ENCODE measurements around the gene EPN2. TPM values are rescaled to one million over a fixed set of nuclear protein-coding genes. Genes with fewer than 3 reads are reported as not detected.

Gene EPN2
- total RNA-seq, 2 experiments from 2014 or later: 20.1 to 20.4 TPM

DNA sequence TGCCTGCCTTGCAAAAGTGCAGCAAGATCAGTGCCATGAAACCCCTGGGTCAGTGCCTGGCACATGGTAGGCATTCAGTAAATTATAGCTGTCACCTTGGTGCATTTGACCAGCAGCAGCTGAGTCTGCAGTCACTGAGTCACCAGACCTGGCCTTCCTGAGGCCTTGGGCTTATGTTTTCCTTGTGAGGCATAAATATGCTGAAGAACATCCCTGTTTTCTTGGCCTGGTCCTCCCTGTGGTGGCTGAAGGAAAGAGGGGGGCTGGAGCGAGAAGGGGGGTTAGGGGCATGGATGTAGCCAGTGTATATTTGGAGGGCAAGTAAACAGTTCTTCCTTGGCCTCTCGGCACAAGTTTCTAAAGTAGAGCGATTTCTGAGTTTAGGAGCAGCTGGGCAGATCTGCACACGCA lies 26.5 kb downstream of the EPN2 start:
- CTCF ChIA-PET (ENCODE audit: unreplicated experiment): no interaction called here
- no peak overlapping the region for H3K4me3 ChIP-seq (ENCODE audit: low read depth, low read length, poor library complexity, severe bottlenecking)
- no peaks in the 10 kb centered on the region for H3K79me2 ChIP-seq (ENCODE audit: insufficient read depth, low read depth, low read length)

DNA sequence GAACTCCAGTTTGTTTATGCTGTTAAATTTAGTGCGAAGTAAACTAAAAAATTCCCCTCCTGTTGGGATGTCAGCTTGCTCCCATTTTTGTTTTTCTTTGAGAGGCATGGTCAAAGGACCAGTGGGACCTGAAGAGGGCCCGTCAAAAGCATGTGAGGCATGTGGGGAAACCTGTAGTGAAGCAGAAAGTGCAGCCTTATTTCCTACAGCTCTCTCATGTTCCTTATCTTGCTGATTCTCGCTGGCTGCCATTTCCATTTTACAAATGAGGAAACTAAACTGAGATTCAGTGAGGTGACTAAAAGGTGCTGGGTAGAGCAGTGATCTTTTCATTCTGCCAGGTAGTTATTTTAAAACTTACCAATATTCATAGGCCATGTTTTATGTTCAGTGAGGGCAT lies 27.1 kb downstream of the EPN2 start:
- no peaks in the 10 kb centered on the region for H3K9me3 ChIP-seq (ENCODE audit: low read length)
- H3K4me3 ChIP-seq (ENCODE audit: low read depth, low read length, poor library complexity, severe bottlenecking): no peak overlapping the region
- no peaks in the 10 kb centered on the region for H3K9me2 ChIP-seq (ENCODE audit: insufficient read depth, low read length)
- BruUV-seq (replicated peaks): no TSS peak
- no peaks in the 10 kb centered on the region for H3K79me2 ChIP-seq (ENCODE audit: insufficient read depth, low read depth, low read length)
- H3K36me3 ChIP-seq (ENCODE audit: insufficient read depth, low read length): no peaks in the 10 kb centered on the region
- intact Hi-C loops (cut with micrococcal nuclease; ENCODE audit: unreplicated experiment): no loop called here
- no peak overlapping the region for H3K4me2 ChIP-seq (ENCODE audit: low read length)
- DNase-seq (ENCODE audit: low spot score): no peak
- H3K4me1 ChIP-seq (ENCODE audit: insufficient read depth, low read length, poor library complexity, severe bottlenecking): peaks cover 5% of the 10 kb centered on the region
- no peak for TF ChIP-seq EZH2phosphoT487 (IDR thresholded peaks at IDR 0.05; ENCODE audit: borderline replicate concordance, low read depth, low read length)
- TF ChIP-seq, protein P1, sequence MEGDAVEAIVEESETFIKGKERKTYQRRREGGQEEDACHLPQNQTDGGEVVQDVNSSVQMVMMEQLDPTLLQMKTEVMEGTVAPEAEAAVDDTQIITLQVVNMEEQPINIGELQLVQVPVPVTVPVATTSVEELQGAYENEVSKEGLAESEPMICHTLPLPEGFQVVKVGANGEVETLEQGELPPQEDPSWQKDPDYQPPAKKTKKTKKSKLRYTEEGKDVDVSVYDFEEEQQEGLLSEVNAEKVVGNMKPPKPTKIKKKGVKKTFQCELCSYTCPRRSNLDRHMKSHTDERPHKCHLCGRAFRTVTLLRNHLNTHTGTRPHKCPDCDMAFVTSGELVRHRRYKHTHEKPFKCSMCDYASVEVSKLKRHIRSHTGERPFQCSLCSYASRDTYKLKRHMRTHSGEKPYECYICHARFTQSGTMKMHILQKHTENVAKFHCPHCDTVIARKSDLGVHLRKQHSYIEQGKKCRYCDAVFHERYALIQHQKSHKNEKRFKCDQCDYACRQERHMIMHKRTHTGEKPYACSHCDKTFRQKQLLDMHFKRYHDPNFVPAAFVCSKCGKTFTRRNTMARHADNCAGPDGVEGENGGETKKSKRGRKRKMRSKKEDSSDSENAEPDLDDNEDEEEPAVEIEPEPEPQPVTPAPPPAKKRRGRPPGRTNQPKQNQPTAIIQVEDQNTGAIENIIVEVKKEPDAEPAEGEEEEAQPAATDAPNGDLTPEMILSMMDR (conservative IDR thresholded peaks at IDR 0.05; ENCODE audit: low read length): no peak
- no peaks in the 10 kb centered on the region for H4K20me1 ChIP-seq (ENCODE audit: insufficient read depth, low read length)
- ChIA-PET CTCF (ENCODE audit: unreplicated experiment) (no interaction called here), POLR2A (interaction anchor here (1.3 to 1.8 kb wide), 2 partner anchors 15 to 16 kb away, joined by 3 to 4 read pairs; no protein-coding TSS in a partner anchor)
- H3K27ac ChIP-seq (ENCODE audit: low read depth, low read length, poor library complexity, severe bottlenecking): no peak overlapping the region
- H2AFZ ChIP-seq (ENCODE audit: low read length): no peak overlapping the region

More for the DNA sequence above, 26.5 kb downstream of the EPN2 start:
- H4K20me1 ChIP-seq (ENCODE audit: insufficient read depth, low read length): no peaks in the 10 kb centered on the region
- H3K27ac ChIP-seq (ENCODE audit: low read depth, low read length, poor library complexity, severe bottlenecking): no peak overlapping the region
- BruUV-seq (replicated peaks): no TSS peak
- no peak overlapping the region for H3K4me2 ChIP-seq (ENCODE audit: low read length)
- TF ChIP-seq, protein P1 (conservative IDR thresholded peaks at IDR 0.05; ENCODE audit: low read length): no peak
- TF ChIP-seq EZH2phosphoT487 (IDR thresholded peaks at IDR 0.05; ENCODE audit: borderline replicate concordance, low read depth, low read length): no peak
- no peaks in the 10 kb centered on the region for H3K9me2 ChIP-seq (ENCODE audit: insufficient read depth, low read length)
- POLR2A ChIA-PET: no interaction called here
- H2AFZ ChIP-seq (ENCODE audit: low read length): no peak overlapping the region
- no peak for DNase-seq (ENCODE audit: low spot score)
- H3K9me3 ChIP-seq (ENCODE audit: low read length): no peaks in the 10 kb centered on the region
- intact Hi-C loops (cut with micrococcal nuclease; ENCODE audit: unreplicated experiment): no loop called here
- no peaks in the 10 kb centered on the region for H3K4me1 ChIP-seq (ENCODE audit: insufficient read depth, low read length, poor library complexity, severe bottlenecking)
- no peaks in the 10 kb centered on the region for H3K36me3 ChIP-seq (ENCODE audit: insufficient read depth, low read length)

DNA sequence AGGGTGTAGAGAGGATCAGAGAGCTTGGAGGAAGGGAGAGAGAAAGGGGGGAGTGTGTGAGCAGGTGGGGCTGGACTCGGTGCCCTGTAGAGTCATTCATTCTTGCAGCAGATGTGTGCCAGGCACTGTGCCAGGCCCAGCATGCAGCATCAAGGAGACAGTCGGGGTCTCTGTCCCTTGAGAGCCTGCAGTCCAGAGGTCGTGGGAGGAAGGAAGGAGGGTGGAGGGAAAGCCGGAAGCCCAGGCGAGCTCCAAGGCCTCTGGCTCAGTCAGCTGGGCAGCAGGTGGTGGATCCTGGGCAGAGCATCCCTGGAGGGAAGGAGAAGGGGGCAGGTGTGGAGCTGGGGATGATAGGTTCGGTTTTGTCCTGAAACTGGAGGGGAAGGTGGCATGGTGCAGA lies 27.5 kb downstream of the EPN2 start:
- intact Hi-C loops (cut with micrococcal nuclease; ENCODE audit: unreplicated experiment): no loop called here
- Histone ChIP-seq H4K20me1 (ENCODE audit: insufficient read depth, low read length) (no peaks in the 10 kb centered on the region), H3K36me3 (ENCODE audit: insufficient read depth, low read length) (no peaks in the 10 kb centered on the region), H3K4me2 (ENCODE audit: low read length) (no peak overlapping the region), H3K4me3 (ENCODE audit: low read depth, low read length, poor library complexity, severe bottlenecking) (no peak overlapping the region), H3K9me2 (ENCODE audit: insufficient read depth, low read length) (no peaks in the 10 kb centered on the region), H3K27ac (ENCODE audit: low read depth, low read length, poor library complexity, severe bottlenecking) (no peak overlapping the region), H2AFZ (ENCODE audit: low read length) (no peak overlapping the region), H3K79me2 (ENCODE audit: insufficient read depth, low read depth, low read length) (0 out of 2 replicates have a peak, but pooled peaks cover under 1% of the 10 kb centered on the region), H3K4me1 (ENCODE audit: insufficient read depth, low read length, poor library complexity, severe bottlenecking) (peaks cover 9% of the 10 kb centered on the region), H3K9me3 (ENCODE audit: low read length) (no peaks in the 10 kb centered on the region)
- no peak for DNase-seq (ENCODE audit: low spot score)
- TF ChIP-seq EZH2phosphoT487 (IDR thresholded peaks at IDR 0.05; ENCODE audit: borderline replicate concordance, low read depth, low read length): no peak
- TF ChIP-seq, protein P1 (conservative IDR thresholded peaks at IDR 0.05; ENCODE audit: low read length): no peak
- no TSS peak for BruUV-seq (replicated peaks)
- ChIA-PET POLR2A (interaction anchor here (1.3 to 1.8 kb wide), 2 partner anchors 15 to 17 kb away, joined by 3 to 4 read pairs; no protein-coding TSS in a partner anchor), CTCF (ENCODE audit: unreplicated experiment) (no interaction called here)

Measured in OCI-LY7 (cell line).